Measurements from ENCODE around the gene TAOK2. TPM values are rescaled to one million over a fixed set of nuclear protein-coding genes. Genes with fewer than 3 reads are reported as not detected.

TAOK2 gene
- total and polyA plus RNA-seq, 2 of the 13 experiments (the other 11 are each of a cell fraction or from before 2014, with no cell fraction given), result 17.4 to 43.2 TPM

GRCh38 chr16:29995911-29996765 is 22.5 kb downstream of the TAOK2 start, which contains the start of gene INO80E (continued):
- TF ChIP-seq, protein P1, sequence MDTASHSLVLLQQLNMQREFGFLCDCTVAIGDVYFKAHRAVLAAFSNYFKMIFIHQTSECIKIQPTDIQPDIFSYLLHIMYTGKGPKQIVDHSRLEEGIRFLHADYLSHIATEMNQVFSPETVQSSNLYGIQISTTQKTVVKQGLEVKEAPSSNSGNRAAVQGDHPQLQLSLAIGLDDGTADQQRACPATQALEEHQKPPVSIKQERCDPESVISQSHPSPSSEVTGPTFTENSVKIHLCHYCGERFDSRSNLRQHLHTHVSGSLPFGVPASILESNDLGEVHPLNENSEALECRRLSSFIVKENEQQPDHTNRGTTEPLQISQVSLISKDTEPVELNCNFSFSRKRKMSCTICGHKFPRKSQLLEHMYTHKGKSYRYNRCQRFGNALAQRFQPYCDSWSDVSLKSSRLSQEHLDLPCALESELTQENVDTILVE (CRISPR knock-in tag; IDR thresholded peaks at IDR 0.05), result peak; percentile 90
- peak; percentile 90 for TF ChIP-seq ZNF639 (CRISPR knock-in tag; conservative IDR thresholded peaks at IDR 0.05)
- TF ChIP-seq, protein P2, sequence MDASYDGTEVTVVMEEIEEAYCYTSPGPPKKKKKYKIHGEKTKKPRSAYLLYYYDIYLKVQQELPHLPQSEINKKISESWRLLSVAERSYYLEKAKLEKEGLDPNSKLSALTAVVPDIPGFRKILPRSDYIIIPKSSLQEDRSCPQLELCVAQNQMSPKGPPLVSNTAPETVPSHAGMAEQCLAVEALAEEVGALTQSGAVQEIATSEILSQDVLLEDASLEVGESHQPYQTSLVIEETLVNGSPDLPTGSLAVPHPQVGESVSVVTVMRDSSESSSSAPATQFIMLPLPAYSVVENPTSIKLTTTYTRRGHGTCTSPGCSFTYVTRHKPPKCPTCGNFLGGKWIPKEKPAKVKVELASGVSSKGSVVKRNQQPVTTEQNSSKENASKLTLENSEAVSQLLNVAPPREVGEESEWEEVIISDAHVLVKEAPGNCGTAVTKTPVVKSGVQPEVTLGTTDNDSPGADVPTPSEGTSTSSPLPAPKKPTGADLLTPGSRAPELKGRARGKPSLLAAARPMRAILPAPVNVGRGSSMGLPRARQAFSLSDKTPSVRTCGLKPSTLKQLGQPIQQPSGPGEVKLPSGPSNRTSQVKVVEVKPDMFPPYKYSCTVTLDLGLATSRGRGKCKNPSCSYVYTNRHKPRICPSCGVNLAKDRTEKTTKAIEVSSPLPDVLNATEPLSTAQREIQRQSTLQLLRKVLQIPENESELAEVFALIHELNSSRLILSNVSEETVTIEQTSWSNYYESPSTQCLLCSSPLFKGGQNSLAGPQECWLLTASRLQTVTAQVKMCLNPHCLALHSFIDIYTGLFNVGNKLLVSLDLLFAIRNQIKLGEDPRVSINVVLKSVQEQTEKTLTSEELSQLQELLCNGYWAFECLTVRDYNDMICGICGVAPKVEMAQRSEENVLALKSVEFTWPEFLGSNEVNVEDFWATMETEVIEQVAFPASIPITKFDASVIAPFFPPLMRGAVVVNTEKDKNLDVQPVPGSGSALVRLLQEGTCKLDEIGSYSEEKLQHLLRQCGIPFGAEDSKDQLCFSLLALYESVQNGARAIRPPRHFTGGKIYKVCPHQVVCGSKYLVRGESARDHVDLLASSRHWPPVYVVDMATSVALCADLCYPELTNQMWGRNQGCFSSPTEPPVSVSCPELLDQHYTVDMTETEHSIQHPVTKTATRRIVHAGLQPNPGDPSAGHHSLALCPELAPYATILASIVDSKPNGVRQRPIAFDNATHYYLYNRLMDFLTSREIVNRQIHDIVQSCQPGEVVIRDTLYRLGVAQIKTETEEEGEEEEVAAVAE (CRISPR knock-in tag; IDR thresholded peaks at IDR 0.05; ENCODE audit: borderline replicate concordance), result peak; percentile 83
- TF ChIP-seq BRD4 (CRISPR knock-in tag; IDR thresholded peaks at IDR 0.05), result peak; percentile 50
- TF ChIP-seq RFXANK (CRISPR knock-in tag; IDR thresholded peaks at IDR 0.05), result no peak
- TF ChIP-seq ZNF20 (CRISPR knock-in tag; IDR thresholded peaks at IDR 0.05), result peak; percentile 94
- TF ChIP-seq ATF4 (CRISPR knock-in tag; IDR thresholded peaks at IDR 0.05), result peak in 1 of 2 experiments; percentile 81; a peak in 2 of 4 replicates
- no peak for TF ChIP-seq ZNF382 (CRISPR knock-in tag; IDR thresholded peaks at IDR 0.05; ENCODE audit: borderline replicate concordance)
- no peak for TF ChIP-seq MTA1 (CRISPR knock-in tag; IDR thresholded peaks at IDR 0.05; ENCODE audit: borderline replicate concordance)
- no peak for TF ChIP-seq ZNF740 (CRISPR knock-in tag; IDR thresholded peaks at IDR 0.05)
- 0 out of 2 replicates have a peak, but pooled peaks have one; percentile 58 for TF ChIP-seq NCOA1 (CRISPR knock-in tag; IDR thresholded peaks at IDR 0.05)
- TF ChIP-seq ZNF841 (CRISPR knock-in tag; IDR thresholded peaks at IDR 0.05; ENCODE audit: borderline replicate concordance), result no peak
- TF ChIP-seq, protein P3, sequence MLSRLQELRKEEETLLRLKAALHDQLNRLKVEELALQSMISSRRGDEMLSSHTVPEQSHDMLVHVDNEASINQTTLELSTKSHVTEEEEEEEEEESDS (CRISPR knock-in tag; IDR thresholded peaks at IDR 0.05; ENCODE audit: borderline replicate concordance), result 0 out of 2 replicates have a peak, but pooled peaks have one; percentile 24
- peak; percentile 100 for TF ChIP-seq HOXA3 (CRISPR knock-in tag; IDR thresholded peaks at IDR 0.05)
- TF ChIP-seq, protein P4, sequence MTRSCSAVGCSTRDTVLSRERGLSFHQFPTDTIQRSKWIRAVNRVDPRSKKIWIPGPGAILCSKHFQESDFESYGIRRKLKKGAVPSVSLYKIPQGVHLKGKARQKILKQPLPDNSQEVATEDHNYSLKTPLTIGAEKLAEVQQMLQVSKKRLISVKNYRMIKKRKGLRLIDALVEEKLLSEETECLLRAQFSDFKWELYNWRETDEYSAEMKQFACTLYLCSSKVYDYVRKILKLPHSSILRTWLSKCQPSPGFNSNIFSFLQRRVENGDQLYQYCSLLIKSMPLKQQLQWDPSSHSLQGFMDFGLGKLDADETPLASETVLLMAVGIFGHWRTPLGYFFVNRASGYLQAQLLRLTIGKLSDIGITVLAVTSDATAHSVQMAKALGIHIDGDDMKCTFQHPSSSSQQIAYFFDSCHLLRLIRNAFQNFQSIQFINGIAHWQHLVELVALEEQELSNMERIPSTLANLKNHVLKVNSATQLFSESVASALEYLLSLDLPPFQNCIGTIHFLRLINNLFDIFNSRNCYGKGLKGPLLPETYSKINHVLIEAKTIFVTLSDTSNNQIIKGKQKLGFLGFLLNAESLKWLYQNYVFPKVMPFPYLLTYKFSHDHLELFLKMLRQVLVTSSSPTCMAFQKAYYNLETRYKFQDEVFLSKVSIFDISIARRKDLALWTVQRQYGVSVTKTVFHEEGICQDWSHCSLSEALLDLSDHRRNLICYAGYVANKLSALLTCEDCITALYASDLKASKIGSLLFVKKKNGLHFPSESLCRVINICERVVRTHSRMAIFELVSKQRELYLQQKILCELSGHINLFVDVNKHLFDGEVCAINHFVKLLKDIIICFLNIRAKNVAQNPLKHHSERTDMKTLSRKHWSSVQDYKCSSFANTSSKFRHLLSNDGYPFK (CRISPR knock-in tag; IDR thresholded peaks at IDR 0.05; ENCODE audit: borderline replicate concordance), result peak; percentile 91
- TF ChIP-seq ZNF567 (CRISPR knock-in tag; IDR thresholded peaks at IDR 0.05; ENCODE audit: borderline replicate concordance), result peak; percentile 26; the same call in 1 of the 2 replicates

Data from HepG2 (cell line).